Adrenal gland (tissue), 5 donors: Measurements from ENCODE around the gene LRRK1.

Experiments used
- POLR2A ChIP-seq, 2 donors: fragments of 450-650 bp; IDR thresholded peaks; one replicate each; pipeline ENCODE4 v1.6.1; 2017; ENCODE audit warnings: antibody characterized with exemption in 2 of 2, mild to moderate bottlenecking in 2 of 2, moderate library complexity in 1 of 2
- TF ChIP-seq, protein P1 (sequence below), 6 experiments: fragments of 450-650 bp in 4 of 6; fragments of 200-600 bp in 2 of 6; sonication (generic) in 1 of 6; IDR thresholded peaks; 1 replicate in 5 of 6; 2 replicates in 1 of 6; pipeline versions ENCODE4 v1.5.1 to v1.8.0; 2016 to 2021; ENCODE audit warnings: antibody characterized with exemption in 6 of 6, mild to moderate bottlenecking in 2 of 6, moderate library complexity in 1 of 6
- donor health status: DM: no; HTN: no; CAD: no.

GRCh38 chr15:101104141-101104540 is 185.0 kb downstream of the LRRK1 start:
- TF ChIP-seq, protein P1, sequence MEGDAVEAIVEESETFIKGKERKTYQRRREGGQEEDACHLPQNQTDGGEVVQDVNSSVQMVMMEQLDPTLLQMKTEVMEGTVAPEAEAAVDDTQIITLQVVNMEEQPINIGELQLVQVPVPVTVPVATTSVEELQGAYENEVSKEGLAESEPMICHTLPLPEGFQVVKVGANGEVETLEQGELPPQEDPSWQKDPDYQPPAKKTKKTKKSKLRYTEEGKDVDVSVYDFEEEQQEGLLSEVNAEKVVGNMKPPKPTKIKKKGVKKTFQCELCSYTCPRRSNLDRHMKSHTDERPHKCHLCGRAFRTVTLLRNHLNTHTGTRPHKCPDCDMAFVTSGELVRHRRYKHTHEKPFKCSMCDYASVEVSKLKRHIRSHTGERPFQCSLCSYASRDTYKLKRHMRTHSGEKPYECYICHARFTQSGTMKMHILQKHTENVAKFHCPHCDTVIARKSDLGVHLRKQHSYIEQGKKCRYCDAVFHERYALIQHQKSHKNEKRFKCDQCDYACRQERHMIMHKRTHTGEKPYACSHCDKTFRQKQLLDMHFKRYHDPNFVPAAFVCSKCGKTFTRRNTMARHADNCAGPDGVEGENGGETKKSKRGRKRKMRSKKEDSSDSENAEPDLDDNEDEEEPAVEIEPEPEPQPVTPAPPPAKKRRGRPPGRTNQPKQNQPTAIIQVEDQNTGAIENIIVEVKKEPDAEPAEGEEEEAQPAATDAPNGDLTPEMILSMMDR (IDR thresholded peaks at IDR 0.05), result no peak
- no peak for TF ChIP-seq POLR2A (IDR thresholded peaks at IDR 0.05)
